Spleen (tissue), 11 donors: Measurements from ENCODE around the gene PTEN. TPM values are rescaled to one million over a fixed set of nuclear protein-coding genes. Genes with fewer than 3 reads are reported as not detected.

Source experiments
- DNase-seq: peaks from one replicate; pipeline ENCODE4 v3.0.0-alpha.2; 2020
- H3K27ac ChIP-seq, 8 donors: fragments of 200-600 bp; sonication (generic) in 7 of 8; 1 replicate in 4 of 8; 2 replicates in 4 of 8; pipeline versions ENCODE4 v1.5.0 to v1.8.0; 2016 to 2021; ENCODE audit warnings: inconsistent platforms in 4 of 8, mild to moderate bottlenecking in 4 of 8, moderate library complexity in 1 of 8
- H3K27me3 ChIP-seq, 7 donors: fragments of 200-600 bp; sonication (generic) in 6 of 7; replicated peaks in 1 of 7; 1 replicate in 4 of 7; 2 replicates in 3 of 7; pipeline versions ENCODE4 v1.5.0 to v1.8.0; 2016 to 2021; ENCODE audit warnings: inconsistent platforms in 3 of 7, mild to moderate bottlenecking in 1 of 7
- H3K36me3 ChIP-seq, 6 donors: fragments of 200-600 bp; sonication (generic) in 5 of 6; 1 replicate in 4 of 6; 2 replicates in 2 of 6; pipeline versions ENCODE4 v1.5.0 to v1.8.0; 2016 to 2021; ENCODE audit warnings: inconsistent platforms in 2 of 6
- H3K4me1 ChIP-seq, 6 donors: fragments of 200-600 bp; sonication (generic) in 5 of 6; 1 replicate in 3 of 6; 2 replicates in 3 of 6; pipeline versions ENCODE4 v1.5.0 to v1.8.0; 2016 to 2021; ENCODE audit warnings: inconsistent platforms in 3 of 6
- H3K4me3 ChIP-seq, 8 donors: fragments of 200-600 bp; sonication (generic) in 7 of 8; 1 replicate in 4 of 8; 2 replicates in 4 of 8; pipeline versions ENCODE4 v1.5.0 to v1.8.0; 2016 to 2021; ENCODE audit warnings: inconsistent platforms in 4 of 8, mild to moderate bottlenecking in 4 of 8, moderate library complexity in 2 of 8
- H3K9me3 ChIP-seq, 8 donors: fragments of 200-600 bp; sonication (generic) in 7 of 8; 1 replicate in 4 of 8; 2 replicates in 4 of 8; pipeline versions ENCODE4 v1.5.0 to v1.8.0; 2016 to 2021; ENCODE audit warnings: inconsistent platforms in 4 of 8
- POLR2A ChIP-seq, 3 donors: fragments of 450-650 bp; IDR thresholded peaks; one replicate each; pipeline ENCODE4 v1.5.1; 2017; ENCODE audit warnings: antibody characterized with exemption in 3 of 3, mild to moderate bottlenecking in 1 of 3
- POLR2AphosphoS5 ChIP-seq, 3 donors: sonication (generic); formaldehyde crosslinking; IDR thresholded peaks; one replicate each; pipeline ENCODE4 v1.5.1; 2017; ENCODE audit warnings: antibody characterized with exemption in 3 of 3
- WGBS, 5 donors: extraction: QIAGEN DNeasy Blood & Tissue Kit in 3 of 5; methylation state at CpG; one replicate each; pipeline versions ENCODE4 v1.1.5 to v1.1.7; 2013 to 2018; 5-methylcytosine and 5-hydroxymethylcytosine counted together
- intact Hi-C: fragments of 100-400 bp; cut with DNase I; formaldehyde crosslinking; loops from one replicate; pipeline ENCODE4 v1.15.0; 2023; ENCODE audit warnings: low total_unique reads
- polyA plus RNA-seq, 3 donors: library from polyadenylated mRNA; stranded (reverse); fragments of 200-250 nt; gene quantifications; one replicate each; pipeline ENCODE4 v1.2.1, GENCODE V29; 2013
- total RNA-seq, 7 donors: library from RNA; depleted of rRNA in 3 of 7; stranded (reverse); fragments of >200 nt in 3 of 7; fragmentation: NEBNext Ultra II Directional in 4 of 7; extraction: Animal tissue kit (Norgen Biotek cat#: 25700) in 4 of 7; gene quantifications; one replicate each; pipeline versions ENCODE4 v1.1.0 to v1.2.1, GENCODE V29; 2016 to 2021
- TF ChIP-seq, protein P1 (sequence below), 11 experiments: fragments of 200-600 bp in 7 of 11; fragments of 450-650 bp in 4 of 11; sonication (generic) in 4 of 11; IDR thresholded peaks in 8 of 11; conservative IDR thresholded peaks in 3 of 11; 1 replicate in 7 of 11; 2 replicates in 4 of 11; pipeline versions ENCODE4 v1.4.0 to v1.8.0; 2016 to 2021; ENCODE audit warnings: antibody characterized with exemption in 11 of 11, inconsistent platforms in 4 of 11, mild to moderate bottlenecking in 1 of 11
- donor health status: healthy with polysubstance abuse.
- donor health status: DM: no; HTN: no; CAD: no; lungs with moderate emphysema.
- donor health status: DM: no; HTN: no; CAD: no.
- donor health status: Bipolar disorder and iron deficiency.
- donor health status: healthy.
- donor health status: DM: no; HTN: no; CAD: no.
- donor health status: DM: yes; HTN: yes; CAD: no.

The PTEN gene
- total and polyA plus RNA-seq, 10 donors, result 38.1 to 300 (median 200) TPM

DNA sequence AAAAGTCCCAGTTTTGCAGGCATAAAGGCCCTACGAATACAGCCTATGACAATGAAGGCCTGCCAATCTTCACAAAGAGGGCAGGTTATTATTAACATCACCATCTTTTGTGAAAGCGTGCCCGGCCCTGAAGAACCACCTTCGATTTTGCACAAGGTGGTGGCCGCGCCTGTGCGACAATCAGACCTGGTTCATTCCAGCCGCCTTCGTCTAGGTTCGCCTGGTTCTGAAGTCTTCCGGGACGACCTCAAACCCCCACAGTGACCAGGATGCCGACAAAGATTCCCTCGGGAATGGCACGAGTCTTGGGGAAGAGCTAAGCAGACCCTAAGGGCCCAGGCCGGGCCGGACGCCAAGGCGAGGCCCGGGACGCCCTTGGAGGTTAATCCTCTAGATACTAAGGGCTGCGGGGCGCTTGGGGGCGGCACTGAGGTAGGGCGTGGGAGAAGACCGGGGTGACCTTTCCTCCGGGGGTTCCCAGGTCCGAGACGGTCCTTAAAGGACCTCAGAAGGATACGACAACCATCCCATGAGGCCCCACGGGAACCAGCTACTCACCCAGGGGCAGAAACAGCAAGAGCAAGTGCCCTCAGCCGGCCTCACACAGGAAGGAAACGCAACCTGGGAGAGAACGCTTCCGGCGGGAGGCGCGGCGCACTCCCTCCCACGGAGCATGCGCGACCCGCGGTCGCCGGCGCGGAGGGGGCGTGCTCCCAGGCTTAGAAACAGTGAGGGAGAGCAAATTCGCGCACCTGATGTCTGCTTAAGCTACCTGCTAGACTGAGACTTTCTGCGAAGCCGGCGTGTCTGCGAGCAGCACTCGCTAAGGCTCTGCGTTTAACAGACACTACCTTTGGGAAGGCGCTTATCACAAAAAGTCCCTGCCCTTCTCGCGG lies 45.6 kb upstream of the PTEN start, which contains the start of gene ATAD1:
Gene ATAD1, minus strand, starts transcription at position 618 of the 896 bp plus-strand sequence. CDS start 3,627 bp downstream, outside the sequence.
- H3K27me3 ChIP-seq, result no peaks in the 10 kb centered on the region
- H3K27ac ChIP-seq, result peak within 1 kb of the TSS; percentile 77 to 94 (median 89)
- peak in 1 of 3 donors; percentile 42 for TF ChIP-seq POLR2A (IDR thresholded peaks at IDR 0.05)
- TF ChIP-seq POLR2AphosphoS5 (IDR thresholded peaks at IDR 0.05), result peak; percentile 92 to 95 (median 94)
- TF ChIP-seq, protein P1, sequence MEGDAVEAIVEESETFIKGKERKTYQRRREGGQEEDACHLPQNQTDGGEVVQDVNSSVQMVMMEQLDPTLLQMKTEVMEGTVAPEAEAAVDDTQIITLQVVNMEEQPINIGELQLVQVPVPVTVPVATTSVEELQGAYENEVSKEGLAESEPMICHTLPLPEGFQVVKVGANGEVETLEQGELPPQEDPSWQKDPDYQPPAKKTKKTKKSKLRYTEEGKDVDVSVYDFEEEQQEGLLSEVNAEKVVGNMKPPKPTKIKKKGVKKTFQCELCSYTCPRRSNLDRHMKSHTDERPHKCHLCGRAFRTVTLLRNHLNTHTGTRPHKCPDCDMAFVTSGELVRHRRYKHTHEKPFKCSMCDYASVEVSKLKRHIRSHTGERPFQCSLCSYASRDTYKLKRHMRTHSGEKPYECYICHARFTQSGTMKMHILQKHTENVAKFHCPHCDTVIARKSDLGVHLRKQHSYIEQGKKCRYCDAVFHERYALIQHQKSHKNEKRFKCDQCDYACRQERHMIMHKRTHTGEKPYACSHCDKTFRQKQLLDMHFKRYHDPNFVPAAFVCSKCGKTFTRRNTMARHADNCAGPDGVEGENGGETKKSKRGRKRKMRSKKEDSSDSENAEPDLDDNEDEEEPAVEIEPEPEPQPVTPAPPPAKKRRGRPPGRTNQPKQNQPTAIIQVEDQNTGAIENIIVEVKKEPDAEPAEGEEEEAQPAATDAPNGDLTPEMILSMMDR (IDR thresholded peaks at IDR 0.05 in 8 of 11, conservative IDR thresholded peaks at IDR 0.05 in 3 of 11), result peak in 3 of 11 experiments; percentile 8 to 17 (median 10)
- WGBS, 5 donors, result 0% methylated on average over 53 to 60 of the region's 60 CpGs
- H3K36me3 ChIP-seq, result peaks cover 0 to 15% (median 6%) of the 10 kb centered on the region in 6 donors
- intact Hi-C loops, result no loop called here
- H3K9me3 ChIP-seq, result no peaks in the 10 kb centered on the region
- peak within 1 kb of the TSS; percentile 54 to 92 (median 76) for H3K4me3 ChIP-seq
- peaks cover 15 to 53% (median 41%) of the 10 kb centered on the region in 6 donors for H3K4me1 ChIP-seq
- peak; percentile 96 for DNase-seq

DNA sequence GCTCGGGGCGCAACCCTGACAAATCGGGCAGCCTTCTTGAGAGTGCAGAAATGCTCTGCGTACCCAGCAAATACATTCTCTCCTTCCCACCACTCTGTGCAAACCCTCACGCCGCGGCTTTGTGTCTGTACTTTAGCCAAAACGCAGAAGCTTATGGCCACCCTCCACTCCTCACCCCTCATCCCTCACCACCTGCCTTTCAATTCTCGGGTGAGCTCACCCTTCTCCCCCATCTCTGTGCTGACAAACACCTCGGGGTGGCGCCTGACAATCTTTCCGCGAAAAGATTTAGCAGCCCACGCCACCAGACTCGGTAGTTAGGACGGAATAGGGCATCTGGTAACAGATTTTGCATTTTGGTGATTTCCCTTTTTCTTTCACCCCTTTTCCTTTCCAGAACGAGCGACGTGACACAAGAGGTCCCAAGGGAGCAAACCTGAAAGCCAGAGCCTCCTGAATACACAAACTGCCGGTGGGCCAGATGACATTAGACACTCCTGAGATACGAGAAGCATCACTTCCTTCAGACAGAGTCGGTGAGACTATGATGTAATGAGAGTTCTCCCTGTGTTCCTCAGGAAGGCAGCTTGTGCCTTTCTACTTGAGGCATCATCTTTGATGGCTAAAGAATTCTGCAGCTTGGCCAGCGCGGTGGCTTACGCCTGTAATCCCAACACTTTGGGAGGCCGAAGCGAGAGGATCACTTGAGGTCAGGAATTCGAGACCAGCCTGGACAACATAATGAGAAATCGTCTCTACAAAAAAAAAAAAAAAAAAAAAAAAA lies 44.7 kb upstream of the PTEN start:
- WGBS, 5 donors, result 16 to 21% (median 19%) methylated on average over 29 of the region's 29 CpGs
- Histone ChIP-seq H3K36me3 (peaks cover 0 to 7% (median 3%) of the 10 kb centered on the region in 6 donors), H3K9me3 (no peaks in the 10 kb centered on the region), H3K27ac (peak overlapping the region; percentile 77 to 94 (median 89)), H3K4me1 (peaks cover 15 to 52% (median 41%) of the 10 kb centered on the region in 6 donors), H3K4me3 (peak overlapping the region; percentile 54 to 92 (median 76)), H3K27me3 (no peaks in the 10 kb centered on the region)
- TF ChIP-seq POLR2AphosphoS5 (IDR thresholded peaks at IDR 0.05) (peak in 1 of 3 donors; percentile 14), POLR2A (IDR thresholded peaks at IDR 0.05) (no peak)
- intact Hi-C loops, result no loop called here
- DNase-seq, result peak; percentile 73

DNA sequence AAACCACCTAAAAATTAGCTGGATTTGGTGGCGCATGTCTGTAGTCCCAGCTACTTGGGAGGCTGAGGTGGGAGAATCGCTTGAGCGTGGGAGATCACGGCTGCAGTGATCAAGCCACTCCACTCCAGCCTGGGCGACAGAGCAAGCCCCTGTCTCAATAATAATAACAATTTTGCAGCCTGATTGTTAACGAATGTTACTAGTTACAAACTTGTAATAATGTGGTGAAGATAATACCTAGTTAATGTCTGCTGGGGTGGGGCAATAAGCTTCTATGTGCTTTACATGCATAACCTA lies 44.2 kb upstream of the PTEN start:
- TF ChIP-seq POLR2A (IDR thresholded peaks at IDR 0.05) (no peak), POLR2AphosphoS5 (IDR thresholded peaks at IDR 0.05) (no peak)
- TF ChIP-seq, protein P1 (IDR thresholded peaks at IDR 0.05 in 8 of 11, conservative IDR thresholded peaks at IDR 0.05 in 3 of 11), result no peak
- H3K4me1 ChIP-seq, result peaks cover 15 to 47% (median 40%) of the 10 kb centered on the region in 6 donors
- H3K9me3 ChIP-seq, result no peaks in the 10 kb centered on the region
- peak overlapping the region in 1 of 8 donors; percentile 74 for H3K4me3 ChIP-seq
- no peaks in the 10 kb centered on the region for H3K27me3 ChIP-seq
- no peak for DNase-seq
- intact Hi-C loops, result no loop called here
- H3K36me3 ChIP-seq, result peaks cover 0 to 2% (median under 1%) of the 10 kb centered on the region in 6 donors
- peak overlapping the region in 4 of 8 donors; percentile 88 to 94 (median 91) for H3K27ac ChIP-seq
- WGBS, 5 donors, result 89 to 95% (median 92%) methylated on average over 6 of the region's 6 CpGs

DNA sequence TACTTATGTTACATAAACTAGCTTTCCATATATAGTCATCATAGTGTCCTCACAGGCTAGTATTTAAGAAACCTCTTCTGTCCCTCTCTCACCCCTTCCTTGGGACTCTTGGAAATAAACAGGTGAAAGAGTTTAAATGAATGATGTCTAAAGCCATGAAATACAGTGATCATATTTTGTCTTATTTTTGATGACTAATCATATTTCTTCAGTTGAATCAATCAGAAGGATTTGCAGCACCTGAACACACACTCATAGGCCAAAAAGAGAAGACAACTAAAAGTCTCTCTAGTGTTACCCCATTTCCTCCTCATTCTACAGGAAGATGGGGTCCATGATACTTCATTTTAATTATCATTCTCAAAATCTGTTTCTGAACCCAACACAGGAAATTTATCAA lies 36.8 kb upstream of the PTEN start:
- Histone ChIP-seq H3K4me3 (no peak overlapping the region), H3K4me1 (no peaks in the 10 kb centered on the region), H3K27me3 (no peaks in the 10 kb centered on the region), H3K27ac (no peak overlapping the region), H3K9me3 (no peaks in the 10 kb centered on the region), H3K36me3 (no peaks in the 10 kb centered on the region)
- intact Hi-C loops, result no loop called here
- DNase-seq, result no peak
- no peak for TF ChIP-seq POLR2A (IDR thresholded peaks at IDR 0.05)
- no peak for TF ChIP-seq POLR2AphosphoS5 (IDR thresholded peaks at IDR 0.05)
- TF ChIP-seq, protein P1 (IDR thresholded peaks at IDR 0.05 in 8 of 11, conservative IDR thresholded peaks at IDR 0.05 in 3 of 11), result no peak
